ENCODE results near the gene MCTP2. TPM values are rescaled to one million over a fixed set of nuclear protein-coding genes. Genes with fewer than 3 reads are reported as not detected.
A peak's percentile ranks its signal among the peaks of the same experiment; 100 is the strongest.

Gene MCTP2
- polyA plus RNA-seq, 1 donor from 2014 or later: 12.2 TPM

GRCh38 chr15:94322141-94322540 is 90.8 kb downstream of the MCTP2 start:
- Mint-ChIP-seq H3K9me3 (no peaks in the 10 kb centered on the region), H3K36me3 (peaks cover 6% of the 10 kb centered on the region), H3K4me3 (no peak overlapping the region), H3K4me1 (peaks cover 5 to 14% (median 7%) of the 10 kb centered on the region in 3 donors), H3K27ac (no peak overlapping the region), H3K27me3 (no peaks in the 10 kb centered on the region)

- Mint-ChIP-seq H3K36me3 (peaks cover 3% of the 10 kb centered on the region), H3K27ac (no peak overlapping the region), H3K4me3 (no peak overlapping the region), H3K4me1 (peaks cover 6 to 17% (median 9%) of the 10 kb centered on the region in 3 donors), H3K27me3 (no peaks in the 10 kb centered on the region), H3K9me3 (no peaks in the 10 kb centered on the region)
Measured at GRCh38 chr15:94323076-94323475, 91.7 kb downstream of the MCTP2 start.

- H3K27ac Mint-ChIP-seq: peak overlapping the region in 1 of 3 donors; percentile 3
- peaks cover 6 to 17% (median 9%) of the 10 kb centered on the region in 3 donors for H3K4me1 Mint-ChIP-seq
Measured at GRCh38 chr15:94324117-94324826, 92.9 kb downstream of the MCTP2 start.

GRCh38 chr15:94324835-94325767 is 93.7 kb downstream of the MCTP2 start:
- no peaks in the 10 kb centered on the region for H3K27me3 Mint-ChIP-seq
- peaks cover 6 to 17% (median 9%) of the 10 kb centered on the region in 3 donors for H3K4me1 Mint-ChIP-seq
- H3K36me3 Mint-ChIP-seq: peaks cover 3% of the 10 kb centered on the region
- no peak overlapping the region for H3K4me3 Mint-ChIP-seq
- H3K9me3 Mint-ChIP-seq: no peaks in the 10 kb centered on the region
- H3K27ac Mint-ChIP-seq: no peak overlapping the region

More at GRCh38 chr15:94324117-94324826, 92.9 kb downstream of the MCTP2 start:
- Mint-ChIP-seq H3K4me3 (no peak overlapping the region), H3K36me3 (peaks cover 1% of the 10 kb centered on the region), H3K27me3 (no peaks in the 10 kb centered on the region), H3K9me3 (no peaks in the 10 kb centered on the region)

- Mint-ChIP-seq H3K27me3 (no peaks in the 10 kb centered on the region), H3K4me3 (peak overlapping the region in 1 of 4 donors; percentile 9), H3K4me1 (peaks cover 8 to 17% (median 9%) of the 10 kb centered on the region in 3 donors), H3K9me3 (no peaks in the 10 kb centered on the region), H3K27ac (peak overlapping the region in 1 of 3 donors; percentile 6), H3K36me3 (peaks cover 3% of the 10 kb centered on the region)
Measured at GRCh38 chr15:94327356-94327936, 96.1 kb downstream of the MCTP2 start.

GRCh38 chr15:94331731-94332130 is 100.4 kb downstream of the MCTP2 start:
- no peaks in the 10 kb centered on the region for H3K27me3 Mint-ChIP-seq
- no peak overlapping the region for H3K4me3 Mint-ChIP-seq
- no peak overlapping the region for H3K27ac Mint-ChIP-seq
- H3K4me1 Mint-ChIP-seq: peaks cover 4 to 8% (median 5%) of the 10 kb centered on the region in 3 donors
- no peaks in the 10 kb centered on the region for H3K9me3 Mint-ChIP-seq
- peaks cover 8% of the 10 kb centered on the region for H3K36me3 Mint-ChIP-seq

- Mint-ChIP-seq H3K27me3 (no peaks in the 10 kb centered on the region), H3K9me3 (no peaks in the 10 kb centered on the region), H3K36me3 (peaks cover 10% of the 10 kb centered on the region), H3K4me1 (peaks cover 0 to 7% (median 0%) of the 10 kb centered on the region in 3 donors), H3K4me3 (no peak overlapping the region), H3K27ac (no peak overlapping the region)
Measured at GRCh38 chr15:94335616-94336015, 104.3 kb downstream of the MCTP2 start.

- Mint-ChIP-seq H3K27me3 (no peaks in the 10 kb centered on the region), H3K9me3 (no peaks in the 10 kb centered on the region), H3K4me3 (no peak overlapping the region), H3K27ac (peak overlapping the region in 1 of 3 donors; percentile 63), H3K36me3 (peaks cover 10% of the 10 kb centered on the region), H3K4me1 (peaks cover 0 to 5% (median 0%) of the 10 kb centered on the region in 3 donors)
Measured at GRCh38 chr15:94336817-94337467, 105.6 kb downstream of the MCTP2 start.

- Mint-ChIP-seq H3K4me3 (no peak overlapping the region), H3K4me1 (peaks cover 0 to 5% (median 0%) of the 10 kb centered on the region in 3 donors), H3K36me3 (peaks cover 10% of the 10 kb centered on the region), H3K27me3 (no peaks in the 10 kb centered on the region), H3K27ac (no peak overlapping the region), H3K9me3 (no peaks in the 10 kb centered on the region)
Measured at GRCh38 chr15:94338243-94338846, 107.0 kb downstream of the MCTP2 start.

- Mint-ChIP-seq H3K36me3 (peaks cover 3% of the 10 kb centered on the region), H3K4me1 (peaks cover 0 to 6% (median 3%) of the 10 kb centered on the region in 3 donors), H3K27me3 (no peaks in the 10 kb centered on the region), H3K9me3 (no peaks in the 10 kb centered on the region), H3K27ac (no peak overlapping the region), H3K4me3 (no peak overlapping the region)
Measured at GRCh38 chr15:94346282-94346681, 114.9 kb downstream of the MCTP2 start.

GRCh38 chr15:94348084-94348483 is 116.7 kb downstream of the MCTP2 start:
- no peak overlapping the region for H3K27ac Mint-ChIP-seq

GRCh38 chr15:94351031-94351535 is 119.7 kb downstream of the MCTP2 start:
- Mint-ChIP-seq H3K4me1 (peaks cover 0 to 6% (median 0%) of the 10 kb centered on the region in 3 donors), H3K36me3 (peaks cover 5% of the 10 kb centered on the region), H3K9me3 (no peaks in the 10 kb centered on the region), H3K27ac (no peak overlapping the region), H3K4me3 (no peak overlapping the region), H3K27me3 (no peaks in the 10 kb centered on the region)

More at GRCh38 chr15:94348084-94348483, 116.7 kb downstream of the MCTP2 start:
- no peak overlapping the region for H3K4me3 Mint-ChIP-seq
- no peaks in the 10 kb centered on the region for H3K27me3 Mint-ChIP-seq
- peaks cover 0 to 6% (median 3%) of the 10 kb centered on the region in 3 donors for H3K4me1 Mint-ChIP-seq
- peaks cover 5% of the 10 kb centered on the region for H3K36me3 Mint-ChIP-seq
- no peaks in the 10 kb centered on the region for H3K9me3 Mint-ChIP-seq

GRCh38 chr15:94352636-94353487 is 121.5 kb downstream of the MCTP2 start:
- Mint-ChIP-seq H3K27ac (no peak overlapping the region), H3K36me3 (peaks cover 5% of the 10 kb centered on the region), H3K4me3 (no peak overlapping the region), H3K9me3 (no peaks in the 10 kb centered on the region), H3K4me1 (peaks cover 0 to 6% (median 0%) of the 10 kb centered on the region in 3 donors), H3K27me3 (no peaks in the 10 kb centered on the region)
